Heart right ventricle (tissue), 16 donors: Measurements from ENCODE around the gene TSC2. TPM values are rescaled to one million over a fixed set of nuclear protein-coding genes. Genes with fewer than 3 reads are reported as not detected.

ENCODE experiments used
- ATAC-seq, 8 donors: fragments of 200-7000 bp; cut with Tn5 transposase; one replicate each; pipeline ENCODE4 v1.9.1; 2020; ENCODE audit warnings: mild to moderate bottlenecking in 8 of 8, moderate library complexity in 8 of 8, moderate number of reproducible peaks in 1 of 8
- DNase-seq, 2 donors: peaks; one replicate each; pipeline ENCODE4 v3.0.0-alpha.2; 2020
- H3K27ac ChIP-seq, 10 donors: fragments of 200-600 bp; sonication (generic) in 2 of 10; one replicate each; pipeline versions ENCODE4 v1.5.0 to v1.8.0; 2020 to 2022; ENCODE audit warnings: mild to moderate bottlenecking in 3 of 10
- H3K27me3 ChIP-seq, 7 donors: fragments of 200-600 bp; one replicate each; pipeline ENCODE4 v1.8.0; 2021 to 2022; ENCODE audit warnings: mild to moderate bottlenecking in 2 of 7
- H3K36me3 ChIP-seq, 9 donors: fragments of 200-600 bp; sonication (generic) in 1 of 9; one replicate each; pipeline versions ENCODE4 v1.5.0 to v1.8.0; 2020 to 2022; ENCODE audit warnings: mild to moderate bottlenecking in 2 of 9
- H3K4me1 ChIP-seq, 9 donors: fragments of 200-600 bp; sonication (generic) in 1 of 9; one replicate each; pipeline versions ENCODE4 v1.5.0 to v1.8.0; 2020 to 2022; ENCODE audit warnings: mild to moderate bottlenecking in 4 of 9
- H3K4me3 ChIP-seq, 10 donors: fragments of 200-600 bp; sonication (generic) in 2 of 10; one replicate each; pipeline versions ENCODE4 v1.5.0 to v1.8.0; 2020 to 2022; ENCODE audit warnings: mild to moderate bottlenecking in 7 of 10, moderate library complexity in 2 of 10
- H3K9me3 ChIP-seq, 11 donors: fragments of 200-600 bp in 10 of 11; sonication (generic) in 2 of 11; one replicate each; pipeline versions ENCODE4 v1.5.0 to v1.8.0; 2013 to 2022; ENCODE audit warnings: mild to moderate bottlenecking in 2 of 11, control low read depth in 1 of 11, moderate library complexity in 1 of 11
- WGBS, 2 donors: extraction: QIAGEN DNeasy Blood & Tissue Kit; methylation state at CpG; one replicate each; pipeline ENCODE4 v1.1.7; 2013; ENCODE audit warnings: inconsistent platforms in 1 of 2; 5-methylcytosine and 5-hydroxymethylcytosine counted together
- intact Hi-C, 10 donors: fragments of 100-400 bp; cut with DNase I; formaldehyde crosslinking; loops; one replicate each; pipeline versions ENCODE4 v1.11.1 to v1.14.2; 2022
- polyA plus RNA-seq, 2 donors: library from polyadenylated mRNA; stranded (reverse); fragments of 200-250 nt; gene quantifications; one replicate each; pipeline ENCODE4 v1.2.3, GENCODE V29; 2013
- total RNA-seq, 10 donors: library from RNA; stranded (reverse); fragmentation: NEBNext Ultra II Directional in 3 of 10; extraction: Animal tissue kit (Norgen Biotek cat#: 25700) in 3 of 10; gene quantifications; one replicate each; pipeline versions ENCODE4 v1.2.1 to v1.2.4, GENCODE V29; 2021 to 2023
- TF ChIP-seq, protein P1 (sequence below), 9 donors: fragments of 200-600 bp; sonication (generic) in 2 of 9; IDR thresholded peaks; one replicate each; pipeline versions ENCODE4 v1.5.0 to v1.8.0; 2021 to 2022; ENCODE audit warnings: antibody characterized with exemption in 9 of 9, mild to moderate bottlenecking in 5 of 9, moderate library complexity in 1 of 9
- donor health status: Arrhythmogenic right ventricular cardiomyopathy.
- donor health status: ischemic (EF 13 %, LVEDD 7.1; RV severe dilation, severe dysfunction).
- donor health status: healthy with polysubstance abuse.
- donor health status: DM: no; HTN: yes; CAD: no.
- donor health status: DM: no; HTN: no; CAD: no.
- donor health status: ischemic (EF 25% LVEDD 6.9; RV normal size, moderate dysfunction).
- donor health status: ischemic (EF 25% LVEDD 5.7; RV mildly dilated, moderate dysfunction).
- donor health status: healthy.
- donor health status: DM: yes; HTN: yes; CAD: no.
- donor health status: Ischemic cardiomyopathy.
- donor health status: ischemic (EF 35%, LVEDD 5.7; RV mildly dilated, moderate dysfunction).
- donor health status: nonischemic (EF 11% LVEDD 7.7; RV severe dilation, severe dysfunction).
- donor health status: DM: yes; HTN: yes; CAD: no.
- donor health status: PGD.
- donor health status: ischemic (EF 29% LVEDD 5.4; RV normal size, mild dysfunction).
- donor health status: nonischemic (EF 23%, LVEDD 6.1; RV moderate dilation, normal function).

Gene TSC2
- total and polyA plus RNA-seq, 12 donors: 28.8 to 87.0 (median 71.5) TPM

- no peaks in the 10 kb centered on the region for H3K9me3 ChIP-seq
- peak overlapping the region in 6 of 10 donors; percentile 12 to 64 (median 50) for H3K27ac ChIP-seq
- no peaks in the 10 kb centered on the region for H3K27me3 ChIP-seq
- peaks cover 5 to 33% (median 28%) of the 10 kb centered on the region in 9 donors for H3K4me1 ChIP-seq
- TF ChIP-seq, protein P1, sequence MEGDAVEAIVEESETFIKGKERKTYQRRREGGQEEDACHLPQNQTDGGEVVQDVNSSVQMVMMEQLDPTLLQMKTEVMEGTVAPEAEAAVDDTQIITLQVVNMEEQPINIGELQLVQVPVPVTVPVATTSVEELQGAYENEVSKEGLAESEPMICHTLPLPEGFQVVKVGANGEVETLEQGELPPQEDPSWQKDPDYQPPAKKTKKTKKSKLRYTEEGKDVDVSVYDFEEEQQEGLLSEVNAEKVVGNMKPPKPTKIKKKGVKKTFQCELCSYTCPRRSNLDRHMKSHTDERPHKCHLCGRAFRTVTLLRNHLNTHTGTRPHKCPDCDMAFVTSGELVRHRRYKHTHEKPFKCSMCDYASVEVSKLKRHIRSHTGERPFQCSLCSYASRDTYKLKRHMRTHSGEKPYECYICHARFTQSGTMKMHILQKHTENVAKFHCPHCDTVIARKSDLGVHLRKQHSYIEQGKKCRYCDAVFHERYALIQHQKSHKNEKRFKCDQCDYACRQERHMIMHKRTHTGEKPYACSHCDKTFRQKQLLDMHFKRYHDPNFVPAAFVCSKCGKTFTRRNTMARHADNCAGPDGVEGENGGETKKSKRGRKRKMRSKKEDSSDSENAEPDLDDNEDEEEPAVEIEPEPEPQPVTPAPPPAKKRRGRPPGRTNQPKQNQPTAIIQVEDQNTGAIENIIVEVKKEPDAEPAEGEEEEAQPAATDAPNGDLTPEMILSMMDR (IDR thresholded peaks at IDR 0.05): no peak
- H3K4me3 ChIP-seq: no peak overlapping the region
- DNase-seq (peak in 1 of 2 donors; percentile 45), ATAC-seq (peak; percentile 3 to 31 (median 8))
- WGBS, 2 donors: 64 to 75% methylated on average over 16 of the region's 16 CpGs
- intact Hi-C loops: loop anchor here in 2 of 10 donors (2.0 to 10.0 kb wide), 3 partner anchors 32 to 62 kb away; partner anchors contain the start of genes NHERF2 (in 1 of the 2) and RAB26 (in 1 of the 2)
- peaks cover 0 to 100% (median 69%) of the 10 kb centered on the region in 9 donors for H3K36me3 ChIP-seq
Measured at GRCh38 chr16:2082983-2083364, 35.2 kb downstream of the TSC2 start.

DNA sequence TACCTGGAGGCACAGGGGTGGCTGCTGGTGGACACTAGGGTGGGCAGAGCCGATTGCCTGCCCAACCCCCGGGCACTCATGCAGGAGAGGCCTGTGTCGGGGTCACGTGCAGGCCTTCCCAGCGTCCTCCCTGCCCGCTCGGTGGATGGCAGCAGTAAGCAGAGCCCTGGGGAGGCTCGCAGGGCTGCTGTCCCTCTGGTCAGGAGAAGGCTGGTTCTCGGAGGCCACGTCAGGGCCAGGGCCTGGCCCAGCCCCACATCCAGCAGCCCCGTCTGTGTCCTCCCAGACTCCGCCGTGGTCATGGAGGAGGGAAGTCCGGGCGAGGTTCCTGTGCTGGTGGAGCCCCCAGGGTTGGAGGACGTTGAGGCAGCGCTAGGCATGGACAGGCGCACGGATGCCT lies 35.6 kb downstream of the TSC2 start:
- TF ChIP-seq, protein P1 (IDR thresholded peaks at IDR 0.05): no peak
- intact Hi-C loops: loop anchor here in 2 of 10 donors (2.0 to 10.0 kb wide), 3 partner anchors 33 to 61 kb away; partner anchors contain the start of genes NHERF2 (in 1 of the 2) and RAB26 (in 1 of the 2)
- Histone ChIP-seq H3K4me3 (no peak overlapping the region), H3K27ac (peak overlapping the region in 4 of 10 donors; percentile 43 to 64 (median 54)), H3K27me3 (no peaks in the 10 kb centered on the region), H3K36me3 (peaks cover 0 to 100% (median 72%) of the 10 kb centered on the region in 9 donors), H3K9me3 (no peaks in the 10 kb centered on the region), H3K4me1 (peaks cover 5 to 33% (median 28%) of the 10 kb centered on the region in 9 donors)
- WGBS, 2 donors: 81 to 87% methylated on average over 19 of the region's 19 CpGs
- ATAC-seq (peak in 1 of 8 donors; percentile 1), DNase-seq (no peak)

DNA sequence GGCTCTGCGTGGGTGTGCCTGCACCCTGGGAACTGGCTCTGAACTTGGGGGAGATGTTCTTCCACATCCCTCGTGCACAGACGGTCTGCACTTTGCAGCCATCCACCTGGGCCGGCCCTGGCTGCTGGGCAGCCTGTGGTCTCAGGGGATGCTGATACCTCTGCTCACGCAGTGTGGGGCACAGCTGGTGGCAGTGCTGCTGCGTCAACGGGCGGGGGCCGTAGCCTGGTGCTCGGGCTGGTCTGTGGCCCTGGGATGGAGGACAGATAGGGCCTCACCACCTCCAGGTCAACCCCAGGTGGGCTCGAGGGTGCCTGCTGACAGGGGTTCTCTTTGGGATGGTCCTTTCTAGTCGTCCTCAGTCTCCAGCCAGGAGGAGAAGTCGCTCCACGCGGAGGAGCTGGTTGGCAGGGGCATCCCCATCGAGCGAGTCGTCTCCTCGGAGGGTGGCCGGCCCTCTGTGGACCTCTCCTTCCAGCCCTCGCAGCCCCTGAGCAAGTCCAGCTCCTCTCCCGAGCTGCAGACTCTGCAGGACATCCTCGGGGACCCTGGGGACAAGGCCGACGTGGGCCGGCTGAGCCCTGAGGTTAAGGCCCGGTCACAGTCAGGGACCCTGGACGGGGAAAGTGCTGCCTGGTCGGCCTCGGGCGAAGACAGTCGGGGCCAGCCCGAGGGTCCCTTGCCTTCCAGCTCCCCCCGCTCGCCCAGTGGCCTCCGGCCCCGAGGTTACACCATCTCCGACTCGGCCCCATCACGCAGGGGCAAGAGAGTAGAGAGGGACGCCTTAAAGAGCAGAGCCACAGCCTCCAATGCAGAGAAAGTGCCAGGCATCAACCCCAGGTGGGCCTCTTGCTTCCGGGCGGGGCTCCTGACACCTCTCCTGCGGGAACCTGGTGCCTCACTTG lies 36.3 kb downstream of the TSC2 start:
- DNase-seq (no peak), ATAC-seq (no peak)
- WGBS, 2 donors: 88 to 89% methylated on average over 43 to 44 of the region's 44 CpGs
- Histone ChIP-seq H3K4me3 (no peak overlapping the region), H3K4me1 (peaks cover 5 to 33% (median 28%) of the 10 kb centered on the region in 9 donors), H3K9me3 (no peaks in the 10 kb centered on the region), H3K27me3 (no peaks in the 10 kb centered on the region), H3K36me3 (peaks cover 2 to 100% (median 71%) of the 10 kb centered on the region in 9 donors), H3K27ac (peak overlapping the region in 1 of 10 donors; percentile 64)
- TF ChIP-seq, protein P1 (IDR thresholded peaks at IDR 0.05): no peak
- intact Hi-C loops: loop anchor here in 2 of 10 donors (2.0 to 10.0 kb wide), 3 partner anchors 33 to 61 kb away; partner anchors contain the start of genes NHERF2 (in 1 of the 2) and RAB26 (in 1 of the 2)

- no peaks in the 10 kb centered on the region for H3K9me3 ChIP-seq
- H3K27ac ChIP-seq: no peak overlapping the region
- H3K36me3 ChIP-seq: peaks cover 5 to 100% (median 74%) of the 10 kb centered on the region in 9 donors
- DNase-seq (no peak), ATAC-seq (no peak)
- peaks cover 5 to 34% (median 29%) of the 10 kb centered on the region in 9 donors for H3K4me1 ChIP-seq
- intact Hi-C loops: loop anchor here in 3 of 10 donors (5.0 to 10.0 kb wide), 3 partner anchors 33 to 60 kb away; partner anchors contain the start of genes NHERF2 (in 1 of the 3) and RAB26 (in 1 of the 3)
- H3K4me3 ChIP-seq: no peak overlapping the region
- H3K27me3 ChIP-seq: no peaks in the 10 kb centered on the region
- 93 to 94% methylated on average over 29 of the region's 29 CpGs for WGBS, 2 donors
- TF ChIP-seq, protein P1 (IDR thresholded peaks at IDR 0.05): no peak
Measured at GRCh38 chr16:2084895-2085625, 37.3 kb downstream of the TSC2 start.
